K562 (cell line): ENCODE measurements around the gene ZNRF1. TPM values are rescaled to one million over a fixed set of nuclear protein-coding genes. Genes with fewer than 3 reads are reported as not detected.
A peak's percentile ranks its signal among the peaks of the same experiment; 100 is the strongest.

Experiments used
- BRF1 ChIP-seq: IDR thresholded peaks from 3 replicates; pipeline ENCODE4 v1.6.1; 2011; ENCODE audit warnings: borderline replicate concordance, mild to moderate bottlenecking; ENCODE audit not compliant: insufficient read length; ENCODE audit errors: extremely low read depth
- CEBPB ChIP-seq: fragments of 450-650 bp; IDR thresholded peaks from 2 replicates; pipeline ENCODE4 v1.6.1; 2016; ENCODE audit warnings: missing genetic modification characterization, missing compliant biosample characterization
- RBM22 ChIP-seq: fragments of 200-400 bp; formaldehyde crosslinking; IDR thresholded peaks from 2 replicates; pipeline ENCODE4 v1.6.1; 2018; ENCODE audit warnings: low read length, low read depth; ENCODE audit not compliant: poor library complexity, severe bottlenecking
- polyA plus RNA-seq, 8 experiments: library from polyadenylated mRNA; depleted of rRNA in 4 of 8; stranded (reverse) in 5 of 8; unstranded in 3 of 8; fragments of >200 nt; fragmentation: Nextera tagmentation in 2 of 8; fragmentation: Illumina TruSeq in 1 of 8; extraction: Ambion mirVana in 2 of 8; extraction: Trizol in 1 of 8; gene quantifications; 2 replicates each; pipeline versions ENCODE4 v1.2.1 to v1.2.3, GENCODE V29; 2011 to 2014; ENCODE audit warnings: inconsistent platforms in 1 of 8, missing spikeins in 1 of 8
- total RNA-seq, 7 experiments: library from RNA; depleted of rRNA in 6 of 7; stranded (reverse); fragments of >200 nt in 6 of 7; fragmentation: Illumina TruSeq in 2 of 7; extraction: Trizol in 2 of 7; gene quantifications; 2 replicates each; pipeline versions ENCODE4 v1.2.1 to v1.2.3, GENCODE V29; 2011 to 2021; ENCODE audit warnings: low replicate concordance in 1 of 7
- TF ChIP-seq, protein P1 (sequence below): fragments of 450-650 bp; IDR thresholded peaks from 2 replicates; pipeline ENCODE4 v1.6.1; 2017; ENCODE audit warnings: antibody characterized with exemption, mild to moderate bottlenecking
- TF ChIP-seq, protein P2 (sequence below), 2 experiments: fragments of 150-350 bp in 1 of 2; IDR thresholded peaks; 2 replicates each; pipeline ENCODE4 v1.6.1; 2012 to 2016; ENCODE audit warnings: low read depth in 2 of 2, low read length in 2 of 2, mild to moderate bottlenecking in 1 of 2, moderate library complexity in 1 of 2
- TF ChIP-seq, protein P3 (sequence below): fragments of 450-650 bp; IDR thresholded peaks from 2 replicates; pipeline ENCODE4 v1.6.1; 2016; ENCODE audit warnings: mild to moderate bottlenecking, moderate library complexity

ZNRF1 gene
- total and polyA plus RNA-seq, 9 of the 15 experiments (the other 6 are each of a cell fraction or from before 2014, with no cell fraction given): 9.5 to 37.7 (median 20.0) TPM

DNA sequence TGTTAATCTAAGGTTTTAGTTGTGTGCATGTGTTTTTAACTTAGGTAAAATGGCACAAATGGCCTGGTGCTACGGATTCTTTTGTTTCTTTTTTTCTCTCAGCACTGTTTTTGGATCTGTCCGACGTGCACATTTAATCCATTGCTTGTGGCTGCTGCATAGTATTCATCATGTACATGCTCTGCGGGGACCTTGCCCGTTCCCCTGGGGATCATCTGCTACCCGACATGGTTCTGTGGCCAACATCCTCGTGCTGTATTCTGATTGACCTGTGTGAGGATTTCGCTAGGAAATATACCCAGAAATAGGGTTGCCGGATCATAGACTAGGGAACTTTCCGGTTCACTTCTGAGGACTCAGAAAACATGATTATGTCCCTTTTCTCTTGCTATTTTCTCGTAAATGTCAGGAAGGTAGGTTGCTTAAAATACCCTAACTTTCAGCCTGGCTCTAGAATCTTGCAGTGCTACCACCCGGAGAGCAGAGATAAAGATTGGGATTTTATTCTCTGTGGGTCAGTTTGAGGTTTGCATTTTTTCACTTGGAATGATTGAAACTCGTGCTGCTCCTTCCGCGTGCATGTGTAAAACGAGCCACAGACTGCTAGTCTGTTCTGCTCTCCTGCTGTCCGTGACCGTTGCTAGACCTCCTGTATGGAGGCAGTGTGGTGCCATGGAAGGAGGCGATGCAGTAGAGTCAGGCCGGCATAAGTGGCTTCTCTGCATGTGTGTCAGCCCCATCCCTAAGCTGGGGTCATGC, 74.9 kb downstream of the ZNRF1 start (continued):
- TF ChIP-seq, protein P1, sequence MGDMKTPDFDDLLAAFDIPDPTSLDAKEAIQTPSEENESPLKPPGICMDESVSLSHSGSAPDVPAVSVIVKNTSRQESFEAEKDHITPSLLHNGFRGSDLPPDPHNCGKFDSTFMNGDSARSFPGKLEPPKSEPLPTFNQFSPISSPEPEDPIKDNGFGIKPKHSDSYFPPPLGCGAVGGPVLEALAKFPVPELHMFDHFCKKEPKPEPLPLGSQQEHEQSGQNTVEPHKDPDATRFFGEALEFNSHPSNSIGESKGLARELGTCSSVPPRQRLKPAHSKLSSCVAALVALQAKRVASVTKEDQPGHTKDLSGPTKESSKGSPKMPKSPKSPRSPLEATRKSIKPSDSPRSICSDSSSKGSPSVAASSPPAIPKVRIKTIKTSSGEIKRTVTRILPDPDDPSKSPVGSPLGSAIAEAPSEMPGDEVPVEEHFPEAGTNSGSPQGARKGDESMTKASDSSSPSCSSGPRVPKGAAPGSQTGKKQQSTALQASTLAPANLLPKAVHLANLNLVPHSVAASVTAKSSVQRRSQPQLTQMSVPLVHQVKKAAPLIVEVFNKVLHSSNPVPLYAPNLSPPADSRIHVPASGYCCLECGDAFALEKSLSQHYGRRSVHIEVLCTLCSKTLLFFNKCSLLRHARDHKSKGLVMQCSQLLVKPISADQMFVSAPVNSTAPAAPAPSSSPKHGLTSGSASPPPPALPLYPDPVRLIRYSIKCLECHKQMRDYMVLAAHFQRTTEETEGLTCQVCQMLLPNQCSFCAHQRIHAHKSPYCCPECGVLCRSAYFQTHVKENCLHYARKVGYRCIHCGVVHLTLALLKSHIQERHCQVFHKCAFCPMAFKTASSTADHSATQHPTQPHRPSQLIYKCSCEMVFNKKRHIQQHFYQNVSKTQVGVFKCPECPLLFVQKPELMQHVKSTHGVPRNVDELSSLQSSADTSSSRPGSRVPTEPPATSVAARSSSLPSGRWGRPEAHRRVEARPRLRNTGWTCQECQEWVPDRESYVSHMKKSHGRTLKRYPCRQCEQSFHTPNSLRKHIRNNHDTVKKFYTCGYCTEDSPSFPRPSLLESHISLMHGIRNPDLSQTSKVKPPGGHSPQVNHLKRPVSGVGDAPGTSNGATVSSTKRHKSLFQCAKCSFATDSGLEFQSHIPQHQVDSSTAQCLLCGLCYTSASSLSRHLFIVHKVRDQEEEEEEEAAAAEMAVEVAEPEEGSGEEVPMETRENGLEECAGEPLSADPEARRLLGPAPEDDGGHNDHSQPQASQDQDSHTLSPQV: peak; percentile 70
- TF ChIP-seq, protein P2, sequence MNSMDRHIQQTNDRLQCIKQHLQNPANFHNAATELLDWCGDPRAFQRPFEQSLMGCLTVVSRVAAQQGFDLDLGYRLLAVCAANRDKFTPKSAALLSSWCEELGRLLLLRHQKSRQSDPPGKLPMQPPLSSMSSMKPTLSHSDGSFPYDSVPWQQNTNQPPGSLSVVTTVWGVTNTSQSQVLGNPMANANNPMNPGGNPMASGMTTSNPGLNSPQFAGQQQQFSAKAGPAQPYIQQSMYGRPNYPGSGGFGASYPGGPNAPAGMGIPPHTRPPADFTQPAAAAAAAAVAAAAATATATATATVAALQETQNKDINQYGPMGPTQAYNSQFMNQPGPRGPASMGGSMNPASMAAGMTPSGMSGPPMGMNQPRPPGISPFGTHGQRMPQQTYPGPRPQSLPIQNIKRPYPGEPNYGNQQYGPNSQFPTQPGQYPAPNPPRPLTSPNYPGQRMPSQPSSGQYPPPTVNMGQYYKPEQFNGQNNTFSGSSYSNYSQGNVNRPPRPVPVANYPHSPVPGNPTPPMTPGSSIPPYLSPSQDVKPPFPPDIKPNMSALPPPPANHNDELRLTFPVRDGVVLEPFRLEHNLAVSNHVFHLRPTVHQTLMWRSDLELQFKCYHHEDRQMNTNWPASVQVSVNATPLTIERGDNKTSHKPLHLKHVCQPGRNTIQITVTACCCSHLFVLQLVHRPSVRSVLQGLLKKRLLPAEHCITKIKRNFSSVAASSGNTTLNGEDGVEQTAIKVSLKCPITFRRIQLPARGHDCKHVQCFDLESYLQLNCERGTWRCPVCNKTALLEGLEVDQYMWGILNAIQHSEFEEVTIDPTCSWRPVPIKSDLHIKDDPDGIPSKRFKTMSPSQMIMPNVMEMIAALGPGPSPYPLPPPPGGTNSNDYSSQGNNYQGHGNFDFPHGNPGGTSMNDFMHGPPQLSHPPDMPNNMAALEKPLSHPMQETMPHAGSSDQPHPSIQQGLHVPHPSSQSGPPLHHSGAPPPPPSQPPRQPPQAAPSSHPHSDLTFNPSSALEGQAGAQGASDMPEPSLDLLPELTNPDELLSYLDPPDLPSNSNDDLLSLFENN (IDR thresholded peaks at IDR 0.05; ENCODE audit: low read depth in 2 of 2, low read length in 2 of 2): no peak
- TF ChIP-seq BRF1 (no peak), RBM22 (no peak), CEBPB (tag) (no peak)
- TF ChIP-seq, protein P3, sequence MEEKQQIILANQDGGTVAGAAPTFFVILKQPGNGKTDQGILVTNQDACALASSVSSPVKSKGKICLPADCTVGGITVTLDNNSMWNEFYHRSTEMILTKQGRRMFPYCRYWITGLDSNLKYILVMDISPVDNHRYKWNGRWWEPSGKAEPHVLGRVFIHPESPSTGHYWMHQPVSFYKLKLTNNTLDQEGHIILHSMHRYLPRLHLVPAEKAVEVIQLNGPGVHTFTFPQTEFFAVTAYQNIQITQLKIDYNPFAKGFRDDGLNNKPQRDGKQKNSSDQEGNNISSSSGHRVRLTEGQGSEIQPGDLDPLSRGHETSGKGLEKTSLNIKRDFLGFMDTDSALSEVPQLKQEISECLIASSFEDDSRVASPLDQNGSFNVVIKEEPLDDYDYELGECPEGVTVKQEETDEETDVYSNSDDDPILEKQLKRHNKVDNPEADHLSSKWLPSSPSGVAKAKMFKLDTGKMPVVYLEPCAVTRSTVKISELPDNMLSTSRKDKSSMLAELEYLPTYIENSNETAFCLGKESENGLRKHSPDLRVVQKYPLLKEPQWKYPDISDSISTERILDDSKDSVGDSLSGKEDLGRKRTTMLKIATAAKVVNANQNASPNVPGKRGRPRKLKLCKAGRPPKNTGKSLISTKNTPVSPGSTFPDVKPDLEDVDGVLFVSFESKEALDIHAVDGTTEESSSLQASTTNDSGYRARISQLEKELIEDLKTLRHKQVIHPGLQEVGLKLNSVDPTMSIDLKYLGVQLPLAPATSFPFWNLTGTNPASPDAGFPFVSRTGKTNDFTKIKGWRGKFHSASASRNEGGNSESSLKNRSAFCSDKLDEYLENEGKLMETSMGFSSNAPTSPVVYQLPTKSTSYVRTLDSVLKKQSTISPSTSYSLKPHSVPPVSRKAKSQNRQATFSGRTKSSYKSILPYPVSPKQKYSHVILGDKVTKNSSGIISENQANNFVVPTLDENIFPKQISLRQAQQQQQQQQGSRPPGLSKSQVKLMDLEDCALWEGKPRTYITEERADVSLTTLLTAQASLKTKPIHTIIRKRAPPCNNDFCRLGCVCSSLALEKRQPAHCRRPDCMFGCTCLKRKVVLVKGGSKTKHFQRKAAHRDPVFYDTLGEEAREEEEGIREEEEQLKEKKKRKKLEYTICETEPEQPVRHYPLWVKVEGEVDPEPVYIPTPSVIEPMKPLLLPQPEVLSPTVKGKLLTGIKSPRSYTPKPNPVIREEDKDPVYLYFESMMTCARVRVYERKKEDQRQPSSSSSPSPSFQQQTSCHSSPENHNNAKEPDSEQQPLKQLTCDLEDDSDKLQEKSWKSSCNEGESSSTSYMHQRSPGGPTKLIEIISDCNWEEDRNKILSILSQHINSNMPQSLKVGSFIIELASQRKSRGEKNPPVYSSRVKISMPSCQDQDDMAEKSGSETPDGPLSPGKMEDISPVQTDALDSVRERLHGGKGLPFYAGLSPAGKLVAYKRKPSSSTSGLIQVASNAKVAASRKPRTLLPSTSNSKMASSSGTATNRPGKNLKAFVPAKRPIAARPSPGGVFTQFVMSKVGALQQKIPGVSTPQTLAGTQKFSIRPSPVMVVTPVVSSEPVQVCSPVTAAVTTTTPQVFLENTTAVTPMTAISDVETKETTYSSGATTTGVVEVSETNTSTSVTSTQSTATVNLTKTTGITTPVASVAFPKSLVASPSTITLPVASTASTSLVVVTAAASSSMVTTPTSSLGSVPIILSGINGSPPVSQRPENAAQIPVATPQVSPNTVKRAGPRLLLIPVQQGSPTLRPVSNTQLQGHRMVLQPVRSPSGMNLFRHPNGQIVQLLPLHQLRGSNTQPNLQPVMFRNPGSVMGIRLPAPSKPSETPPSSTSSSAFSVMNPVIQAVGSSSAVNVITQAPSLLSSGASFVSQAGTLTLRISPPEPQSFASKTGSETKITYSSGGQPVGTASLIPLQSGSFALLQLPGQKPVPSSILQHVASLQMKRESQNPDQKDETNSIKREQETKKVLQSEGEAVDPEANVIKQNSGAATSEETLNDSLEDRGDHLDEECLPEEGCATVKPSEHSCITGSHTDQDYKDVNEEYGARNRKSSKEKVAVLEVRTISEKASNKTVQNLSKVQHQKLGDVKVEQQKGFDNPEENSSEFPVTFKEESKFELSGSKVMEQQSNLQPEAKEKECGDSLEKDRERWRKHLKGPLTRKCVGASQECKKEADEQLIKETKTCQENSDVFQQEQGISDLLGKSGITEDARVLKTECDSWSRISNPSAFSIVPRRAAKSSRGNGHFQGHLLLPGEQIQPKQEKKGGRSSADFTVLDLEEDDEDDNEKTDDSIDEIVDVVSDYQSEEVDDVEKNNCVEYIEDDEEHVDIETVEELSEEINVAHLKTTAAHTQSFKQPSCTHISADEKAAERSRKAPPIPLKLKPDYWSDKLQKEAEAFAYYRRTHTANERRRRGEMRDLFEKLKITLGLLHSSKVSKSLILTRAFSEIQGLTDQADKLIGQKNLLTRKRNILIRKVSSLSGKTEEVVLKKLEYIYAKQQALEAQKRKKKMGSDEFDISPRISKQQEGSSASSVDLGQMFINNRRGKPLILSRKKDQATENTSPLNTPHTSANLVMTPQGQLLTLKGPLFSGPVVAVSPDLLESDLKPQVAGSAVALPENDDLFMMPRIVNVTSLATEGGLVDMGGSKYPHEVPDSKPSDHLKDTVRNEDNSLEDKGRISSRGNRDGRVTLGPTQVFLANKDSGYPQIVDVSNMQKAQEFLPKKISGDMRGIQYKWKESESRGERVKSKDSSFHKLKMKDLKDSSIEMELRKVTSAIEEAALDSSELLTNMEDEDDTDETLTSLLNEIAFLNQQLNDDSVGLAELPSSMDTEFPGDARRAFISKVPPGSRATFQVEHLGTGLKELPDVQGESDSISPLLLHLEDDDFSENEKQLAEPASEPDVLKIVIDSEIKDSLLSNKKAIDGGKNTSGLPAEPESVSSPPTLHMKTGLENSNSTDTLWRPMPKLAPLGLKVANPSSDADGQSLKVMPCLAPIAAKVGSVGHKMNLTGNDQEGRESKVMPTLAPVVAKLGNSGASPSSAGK: peak; percentile 20; the same call in 1 of the 2 replicates
